GM12878 (cell line): ENCODE measurements around the gene TNFRSF8. TPM values are rescaled to one million over a fixed set of nuclear protein-coding genes. Genes with fewer than 3 reads are reported as not detected.

Source experiments
- ASH2L ChIP-seq: fragments of 300-600, 200-600 bp; sonication (generic); IDR thresholded peaks from 2 replicates; pipeline ENCODE4 v1.6.1; 2017; ENCODE audit warnings: low read depth, mild to moderate bottlenecking, borderline replicate concordance
- ATF3 ChIP-seq: IDR thresholded peaks from 2 replicates; pipeline ENCODE4 v1.6.1; 2011; ENCODE audit warnings: low read depth, mild to moderate bottlenecking, low read length, moderate library complexity, borderline replicate concordance; ENCODE audit errors: extremely low read depth
- ATF7 ChIP-seq: fragments of 450-650 bp; IDR thresholded peaks from 2 replicates; pipeline ENCODE4 v1.6.1; 2016; ENCODE audit warnings: low read depth, mild to moderate bottlenecking
- BMI1 ChIP-seq: fragments of 450-650 bp; IDR thresholded peaks from 2 replicates; pipeline ENCODE4 v1.6.1; 2016; ENCODE audit warnings: mild to moderate bottlenecking, moderate library complexity, borderline replicate concordance
- CEBPZ ChIP-seq: fragments of 150-350 bp; IDR thresholded peaks from 2 replicates; pipeline ENCODE4 v1.6.1; 2016; ENCODE audit warnings: low read depth, low read length
- CREB1 ChIP-seq: IDR thresholded peaks from 2 replicates; pipeline ENCODE4 v1.6.1; 2012; ENCODE audit warnings: low read depth, mild to moderate bottlenecking, inconsistent platforms
- DPF2 ChIP-seq: fragments of 450-650 bp; IDR thresholded peaks from 2 replicates; pipeline ENCODE4 v1.6.1; 2017; ENCODE audit warnings: mild to moderate bottlenecking
- E4F1 ChIP-seq: fragments of 450-650 bp; IDR thresholded peaks from 2 replicates; pipeline ENCODE4 v1.6.1; 2018; ENCODE audit warnings: borderline replicate concordance, mild to moderate bottlenecking; ENCODE audit not compliant: partially characterized antibody
- EED ChIP-seq: sonication (generic); IDR thresholded peaks from 2 replicates; pipeline ENCODE4 v1.6.1; 2016; ENCODE audit warnings: antibody characterized with exemption, low read depth
- ESRRA ChIP-seq: IDR thresholded peaks from 2 replicates; pipeline ENCODE4 v1.6.1; 2012; ENCODE audit warnings: mild to moderate bottlenecking, low read length, improper control_type of control experiment
- HDAC2 ChIP-seq: fragments of 200-600 bp; sonication (generic); IDR thresholded peaks from 2 replicates; pipeline ENCODE4 v1.6.1; 2017
- KDM1A ChIP-seq: fragments of 200-600 bp; sonication (generic); IDR thresholded peaks from 2 replicates; pipeline ENCODE4 v1.6.1; 2016; ENCODE audit warnings: borderline replicate concordance
- MEF2B ChIP-seq: fragments of 450-650 bp; IDR thresholded peaks from 2 replicates; pipeline ENCODE4 v1.6.1; 2018; ENCODE audit warnings: mild to moderate bottlenecking, moderate library complexity; ENCODE audit not compliant: partially characterized antibody, poor library complexity, severe bottlenecking
- MYB ChIP-seq: fragments of 150-350 bp; IDR thresholded peaks from 2 replicates; pipeline ENCODE4 v1.6.1; 2014; ENCODE audit warnings: mild to moderate bottlenecking, low read depth, low read length, borderline replicate concordance
- NBN ChIP-seq: fragments of 450-650 bp; IDR thresholded peaks from 2 replicates; pipeline ENCODE4 v1.6.1; 2016
- NFXL1 ChIP-seq: fragments of 450-650 bp; IDR thresholded peaks from 2 replicates; pipeline ENCODE4 v1.6.1; 2017; ENCODE audit warnings: antibody characterized with exemption, mild to moderate bottlenecking, borderline replicate concordance
- POLR2A ChIP-seq: IDR thresholded peaks from 2 replicates; pipeline ENCODE4 v1.6.1; 2011; ENCODE audit warnings: low read depth, mild to moderate bottlenecking, low read length
- RFX5 ChIP-seq: IDR thresholded peaks from 2 replicates; pipeline ENCODE4 v1.6.1; 2011; ENCODE audit warnings: low read depth, low read length, improper control_type of control experiment
- SMARCA5 ChIP-seq: fragments of 450-650 bp; IDR thresholded peaks from 2 replicates; pipeline ENCODE4 v1.6.1; 2017; ENCODE audit warnings: mild to moderate bottlenecking
- SREBF1 ChIP-seq: IDR thresholded peaks from 2 replicates; pipeline ENCODE4 v1.6.1; 2012; ENCODE audit warnings: mild to moderate bottlenecking, low read length
- SREBF2 ChIP-seq: IDR thresholded peaks from 2 replicates; pipeline ENCODE4 v1.6.1; 2012; ENCODE audit warnings: mild to moderate bottlenecking, low read length
- STAT3 ChIP-seq: IDR thresholded peaks from 2 replicates; pipeline ENCODE4 v1.6.1; 2011; ENCODE audit warnings: low read depth, low read length, improper control_type of control experiment
- TCF12 ChIP-seq: IDR thresholded peaks from 2 replicates; pipeline ENCODE4 v1.6.1; 2011; ENCODE audit warnings: low read depth, mild to moderate bottlenecking, low read length
- polyA plus RNA-seq, 11 experiments: library from polyadenylated mRNA; depleted of rRNA in 4 of 11; unstranded in 6 of 11; stranded (reverse) in 5 of 11; fragments of >200 nt; fragmentation: Nextera tagmentation in 4 of 11; fragmentation: Illumina TruSeq in 1 of 11; extraction: Ambion mirVana in 4 of 11; extraction: Trizol in 1 of 11; gene quantifications; 1 replicate in 1 of 11; 2 replicates in 10 of 11; pipeline versions ENCODE4 v1.2.1 to v1.2.3, GENCODE V29; 2011 to 2016; ENCODE audit warnings: inconsistent platforms in 2 of 11, missing spikeins in 2 of 11, low read depth in 1 of 11
- total RNA-seq, 4 experiments: library from RNA; depleted of rRNA in 3 of 4; stranded (reverse); fragments of >200 nt in 3 of 4; fragmentation: Illumina TruSeq in 1 of 4; extraction: Trizol in 1 of 4; gene quantifications; 2 replicates each; pipeline versions ENCODE4 v1.2.1 to v1.2.3, GENCODE V29; 2013 to 2021
- TF ChIP-seq, protein P1 (sequence below): fragments of 450-650 bp; formaldehyde crosslinking; IDR thresholded peaks from 2 replicates; pipeline ENCODE4 v1.5.0; 2022; ENCODE audit warnings: mild to moderate bottlenecking, missing genetic modification characterization

Gene TNFRSF8
- total and polyA plus RNA-seq, 10 of the 15 experiments (the other 5 are each of a cell fraction or from before 2014, with no cell fraction given): 9.8 to 114 (median 58.8) TPM

DNA sequence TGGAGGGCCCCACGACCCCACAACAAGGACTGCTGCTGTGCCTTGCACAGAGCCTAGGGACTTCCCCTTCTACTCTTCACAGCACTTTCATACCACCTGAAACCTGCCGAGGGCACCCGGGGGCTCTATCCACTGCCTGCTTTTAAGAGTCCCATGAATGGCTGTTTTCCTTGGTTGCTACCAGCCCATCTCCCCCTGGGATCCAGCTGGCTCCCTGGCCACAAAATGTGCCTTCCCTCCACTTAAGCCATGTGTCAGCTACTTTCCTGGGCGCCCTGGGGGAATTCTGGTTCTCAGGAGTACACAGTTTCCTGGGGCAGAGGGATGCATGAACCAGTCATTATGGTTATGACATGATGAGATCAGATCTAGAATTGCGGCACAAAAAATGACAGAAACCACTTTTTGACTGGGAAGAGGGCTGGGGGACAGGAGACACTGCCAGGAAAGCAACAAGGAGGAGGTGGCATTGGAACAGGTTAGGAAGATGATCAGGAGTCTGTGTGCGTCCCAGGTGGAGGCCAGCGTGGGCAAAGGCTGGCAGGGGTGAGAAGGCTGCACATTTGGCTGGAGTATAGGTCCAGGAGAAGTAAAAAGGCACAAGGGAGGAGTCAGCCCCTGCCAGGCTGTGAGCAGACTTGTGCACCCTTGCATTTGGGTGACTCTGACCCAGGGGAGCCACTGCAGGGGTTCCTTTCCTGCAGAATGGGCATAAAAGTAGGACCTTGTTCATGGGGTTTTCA lies 3.2 kb upstream of the TNFRSF8 start (continued):
- TF ChIP-seq ATF7 (peak; percentile 72; the same call in 1 of the 2 replicates), HDAC2 (no peak), KDM1A (no peak), BMI1 (no peak; the same call in 1 of the 2 replicates), CREB1 (no peak), MEF2B (peak; percentile 94), E4F1 (no peak), STAT3 (no peak), NBN (0 out of 2 replicates have a peak, but pooled peaks have one; percentile 60), ATF3 (no peak), NFXL1 (no peak), SREBF2 (no peak), MYB (no peak), TCF12 (no peak), RFX5 (no peak), POLR2A (no peak), DPF2 (no peak), SREBF1 (no peak), EED (peak; percentile 96), CEBPZ (no peak), SMARCA5 (no peak), ASH2L (no peak), ESRRA (no peak)
- TF ChIP-seq, protein P1, sequence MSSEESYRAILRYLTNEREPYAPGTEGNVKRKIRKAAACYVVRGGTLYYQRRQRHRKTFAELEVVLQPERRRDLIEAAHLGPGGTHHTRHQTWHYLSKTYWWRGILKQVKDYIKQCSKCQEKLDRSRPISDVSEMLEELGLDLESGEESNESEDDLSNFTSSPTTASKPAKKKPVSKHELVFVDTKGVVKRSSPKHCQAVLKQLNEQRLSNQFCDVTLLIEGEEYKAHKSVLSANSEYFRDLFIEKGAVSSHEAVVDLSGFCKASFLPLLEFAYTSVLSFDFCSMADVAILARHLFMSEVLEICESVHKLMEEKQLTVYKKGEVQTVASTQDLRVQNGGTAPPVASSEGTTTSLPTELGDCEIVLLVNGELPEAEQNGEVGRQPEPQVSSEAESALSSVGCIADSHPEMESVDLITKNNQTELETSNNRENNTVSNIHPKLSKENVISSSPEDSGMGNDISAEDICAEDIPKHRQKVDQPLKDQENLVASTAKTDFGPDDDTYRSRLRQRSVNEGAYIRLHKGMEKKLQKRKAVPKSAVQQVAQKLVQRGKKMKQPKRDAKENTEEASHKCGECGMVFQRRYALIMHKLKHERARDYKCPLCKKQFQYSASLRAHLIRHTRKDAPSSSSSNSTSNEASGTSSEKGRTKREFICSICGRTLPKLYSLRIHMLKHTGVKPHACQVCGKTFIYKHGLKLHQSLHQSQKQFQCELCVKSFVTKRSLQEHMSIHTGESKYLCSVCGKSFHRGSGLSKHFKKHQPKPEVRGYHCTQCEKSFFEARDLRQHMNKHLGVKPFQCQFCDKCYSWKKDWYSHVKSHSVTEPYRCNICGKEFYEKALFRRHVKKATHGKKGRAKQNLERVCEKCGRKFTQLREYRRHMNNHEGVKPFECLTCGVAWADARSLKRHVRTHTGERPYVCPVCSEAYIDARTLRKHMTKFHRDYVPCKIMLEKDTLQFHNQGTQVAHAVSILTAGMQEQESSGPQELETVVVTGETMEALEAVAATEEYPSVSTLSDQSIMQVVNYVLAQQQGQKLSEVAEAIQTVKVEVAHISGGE (CRISPR knock-in tag): no peak
